A549 (cell line): ENCODE results near the gene UROC1. TPM values are rescaled to one million over a fixed set of nuclear protein-coding genes. Genes with fewer than 3 reads are reported as not detected.

Source experiments
- ATAC-seq, 2 experiments: fragments of 200-7000 bp in 1 of 2; fragments of >200 bp in 1 of 2; cut with Nextera tagmentation in 1 of 2; cut with Tn5 transposase in 1 of 2; 3 replicates each; pipeline versions ENCODE4 v1.8.0 to v1.9.1; 2018 to 2020; ENCODE audit warnings: mild to moderate bottlenecking in 1 of 2, moderate library complexity in 1 of 2
- CTCF ChIA-PET: fragments of 300-600 bp; sonication (Branson Sonifier 250); formaldehyde crosslinking; extraction: SDS; loops from one replicate; lab custom pipeline; 2021; ENCODE audit warnings: antibody characterized with exemption, inconsistent platforms; lab: Yijun Ruan, JAX
- POLR2A ChIA-PET: fragments of 350-600 bp; formaldehyde crosslinking; extraction: SDS; loops from one replicate; lab custom pipeline; 2021; ENCODE audit warnings: antibody characterized with exemption, inconsistent platforms; lab: Yijun Ruan, JAX
- DNase-seq, 2 experiments: peaks; one replicate each; pipeline versions ENCODE4 v3.0.0 to v3.0.0-alpha.2; 2011 to 2016; ENCODE audit warnings: low read depth in 1 of 2, low spot score in 1 of 2
- FAIRE-seq: peaks from 2 replicates; lab custom pipeline; 2011; peaks lifted over from hg19 to GRCh38; lab: Jason Lieb, UNC
- H3K27ac ChIP-seq, 2 experiments: fragments of >200 bp; sonication (Bioruptor Twin); formaldehyde crosslinking; 3 replicates each; pipeline ENCODE4 v1.5.1; 2016 to 2017
- H3K4me1 ChIP-seq: fragments of >200 bp; sonication (Bioruptor Twin); formaldehyde crosslinking; 3 replicates; pipeline ENCODE4 v1.6.1; 2016
- H3K4me2 ChIP-seq: fragments of >200 bp; sonication (Bioruptor Twin); formaldehyde crosslinking; 3 replicates; pipeline ENCODE4 v1.6.1; 2016
- H3K4me3 ChIP-seq: fragments of >200 bp; sonication (Bioruptor Twin); formaldehyde crosslinking; 3 replicates; pipeline ENCODE4 v1.5.1; 2016
- H3K9me3 ChIP-seq: fragments of >200 bp; sonication (Bioruptor Twin); formaldehyde crosslinking; 3 replicates; pipeline ENCODE4 v1.6.1; 2016
- BHLHE40 ChIP-seq: IDR thresholded peaks from 2 replicates; pipeline ENCODE4 v1.6.1; 2012; ENCODE audit warnings: low read depth, low read length, inconsistent platforms
- CBX2 ChIP-seq: fragments of 200-600 bp; sonication (generic); IDR thresholded peaks from 2 replicates; pipeline ENCODE4 v1.6.1; 2016; ENCODE audit warnings: low read depth, mild to moderate bottlenecking, borderline replicate concordance
- EHMT2 ChIP-seq: fragments of 200-600 bp; sonication (generic); IDR thresholded peaks from 2 replicates; pipeline ENCODE4 v1.6.1; 2016; ENCODE audit warnings: antibody characterized with exemption, low read depth, mild to moderate bottlenecking, moderate library complexity
- ELK1 ChIP-seq: fragments of 150-350 bp; IDR thresholded peaks from 2 replicates; pipeline ENCODE4 v1.6.1; 2014; ENCODE audit warnings: low read depth, mild to moderate bottlenecking, low read length
- ESRRA ChIP-seq: fragments of 150-350 bp; IDR thresholded peaks from 2 replicates; pipeline ENCODE4 v1.6.1; 2014; ENCODE audit warnings: mild to moderate bottlenecking, low read length, borderline replicate concordance
- FOSB ChIP-seq: fragments of 250-450 bp; sonication (Bioruptor Pico); IDR thresholded peaks from 2 replicates; pipeline ENCODE4 v1.5.0; 2020; ENCODE audit warnings: mild to moderate bottlenecking, moderate library complexity
- FOXS1 ChIP-seq: fragments of 250-450 bp; sonication (Bioruptor Pico); IDR thresholded peaks from 2 replicates; pipeline ENCODE4 v1.5.0; 2020; ENCODE audit warnings: mild to moderate bottlenecking, moderate library complexity
- HEYL ChIP-seq: fragments of 250-450 bp; sonication (Bioruptor Pico); IDR thresholded peaks from 2 replicates; pipeline ENCODE4 v1.8.0; 2021; ENCODE audit warnings: mild to moderate bottlenecking, moderate library complexity
- HOXB13 ChIP-seq: fragments of 250-450 bp; sonication (Bioruptor Pico); IDR thresholded peaks from 2 replicates; pipeline ENCODE4 v1.5.0; 2020; ENCODE audit warnings: low read depth, mild to moderate bottlenecking, moderate library complexity
- MAFK ChIP-seq: fragments of 450-650 bp; IDR thresholded peaks from 2 replicates; pipeline ENCODE4 v1.6.1; 2014; ENCODE audit not compliant: partially characterized antibody
- MAX ChIP-seq: IDR thresholded peaks from 2 replicates; pipeline ENCODE4 v1.6.1; 2012
- MAZ ChIP-seq: fragments of 150-350 bp; IDR thresholded peaks from 2 replicates; pipeline ENCODE4 v1.6.1; 2014; ENCODE audit warnings: antibody characterized with exemption, low read depth, low read length, borderline replicate concordance
- PHF8 ChIP-seq: fragments of 200-600 bp; sonication (generic); IDR thresholded peaks from 2 replicates; pipeline ENCODE4 v1.6.1; 2016; ENCODE audit warnings: low read depth, mild to moderate bottlenecking, antibody characterized with exemption, moderate library complexity, borderline replicate concordance
- REST ChIP-seq: fragments of 200-600 bp; sonication (generic); IDR thresholded peaks from 2 replicates; pipeline ENCODE4 v1.6.1; 2016; ENCODE audit warnings: antibody characterized with exemption, mild to moderate bottlenecking, moderate library complexity
- RNF2 ChIP-seq: fragments of 200-600 bp; sonication (generic); IDR thresholded peaks from 2 replicates; pipeline ENCODE4 v1.6.1; 2016; ENCODE audit warnings: low read depth, mild to moderate bottlenecking, antibody characterized with exemption, moderate library complexity, borderline replicate concordance
- TP53 ChIP-seq: fragments of 250-450 bp; sonication (Bioruptor Pico); IDR thresholded peaks from 2 replicates; pipeline ENCODE4 v1.5.0; 2021; ENCODE audit warnings: mild to moderate bottlenecking, moderate library complexity
- ZC3H11A ChIP-seq: fragments of 450-650 bp; IDR thresholded peaks from 2 replicates; pipeline ENCODE4 v1.6.1; 2014; ENCODE audit warnings: antibody characterized with exemption, mild to moderate bottlenecking
- ZNF302 ChIP-seq: fragments of 250-450 bp; sonication (Bioruptor Pico); IDR thresholded peaks from 2 replicates; pipeline ENCODE4 v1.9.0; 2021; ENCODE audit warnings: inconsistent platforms, mild to moderate bottlenecking, moderate library complexity
- ZSCAN20 ChIP-seq: fragments of 250-450 bp; sonication (Bioruptor Pico); IDR thresholded peaks from 2 replicates; pipeline ENCODE4 v1.8.0; 2022; ENCODE audit warnings: mild to moderate bottlenecking, moderate library complexity
- WGBS: methylation state at CpG from one replicate; pipeline ENCODE4 v1.1.6; 2017; ENCODE audit errors: missing lambda C conversion rate; 5-methylcytosine and 5-hydroxymethylcytosine counted together
- polyA plus RNA-seq, 4 experiments: library from polyadenylated mRNA; depleted of rRNA in 3 of 4; stranded (reverse); fragments of >200 nt; fragmentation: RNase III in 1 of 4; extraction: RNeasy Plus Mini Kit Qiagen cat#74134 plus additional on column Dnase treatment in 1 of 4; gene quantifications; 2 replicates in 3 of 4; 3 replicates in 1 of 4; pipeline ENCODE4 v1.2.3, GENCODE V29; 2011 to 2017

UROC1 gene
- polyA plus RNA-seq, 2 of the 4 experiments (the other 2 are of a cell fraction): not detected

- no peak overlapping the region for H3K4me2 ChIP-seq
- no peaks in the 10 kb centered on the region for H3K4me1 ChIP-seq
- WGBS: 44% methylated on average over 8 of the region's 8 CpGs
- ChIA-PET CTCF (interaction anchor here (1.5 to 2.3 kb wide), 2 partner anchors 15 to 24 kb away, joined by 4 to 8 read pairs; partner anchors contain the start of gene CHST13), POLR2A (no interaction called here)
- DNase-seq (no peak), ATAC-seq (no peak), FAIRE-seq (no peak)
- H3K9me3 ChIP-seq: no peaks in the 10 kb centered on the region
- TF ChIP-seq BHLHE40: no peak
- TF ChIP-seq MAX: no peak
- no peak for TF ChIP-seq HOXB13 (CRISPR knock-in tag)
- no peak for TF ChIP-seq ESRRA
- TF ChIP-seq MAFK: no peak
- no peak for TF ChIP-seq CBX2
- no peak for TF ChIP-seq PHF8
- no peak for TF ChIP-seq RNF2
- TF ChIP-seq ZC3H11A: no peak
- H3K27ac ChIP-seq: no peak overlapping the region
- no peak overlapping the region for H3K4me3 ChIP-seq
Observed at GRCh38 chr3:126546549-126547239, 29.1 kb upstream of the UROC1 start.

GRCh38 chr3:126546013-126546412 is 28.4 kb upstream of the UROC1 start:
- no peak for ATAC-seq
- CTCF ChIA-PET: interaction anchor here (2.3 kb wide), 1 partner anchor 23 kb away, joined by 8 read pairs; the partner anchor contains the start of gene CHST13
- H3K4me2 ChIP-seq: no peak overlapping the region
- no peak for DNase-seq
- TF ChIP-seq ZNF302 (CRISPR knock-in tag): no peak
- TF ChIP-seq BHLHE40: no peak
- no peak for TF ChIP-seq TP53 (CRISPR knock-in tag)
- TF ChIP-seq FOXS1: no peak
- TF ChIP-seq ELK1: no peak
- no peak for TF ChIP-seq EHMT2
- no peak for TF ChIP-seq HEYL (CRISPR knock-in tag)
- no peak for TF ChIP-seq ZC3H11A
- no peak for TF ChIP-seq PHF8
- TF ChIP-seq ZSCAN20 (CRISPR knock-in tag): no peak
- no peak for TF ChIP-seq FOSB
- no peak for TF ChIP-seq REST
- no peak for TF ChIP-seq MAZ
- POLR2A ChIA-PET: no interaction called here
- no peak overlapping the region for H3K27ac ChIP-seq
- FAIRE-seq: no peak
- no peak overlapping the region for H3K4me3 ChIP-seq
- no peaks in the 10 kb centered on the region for H3K9me3 ChIP-seq
- 63% methylated on average over 6 of the region's 6 CpGs for WGBS
- H3K4me1 ChIP-seq: peaks cover under 1% of the 10 kb centered on the region; the same call in 1 of the 3 replicates
